GM21381 (cell line): ENCODE data around the gene CCDC102A.
"Not testable (repeated sequence)": the region's sequence is repeated elsewhere in the genome, so short reads cannot be mapped to it uniquely, and the experiment has no call there.

Experiments
- ATAC-seq: cut with Tn5 transposase; IDR thresholded peaks from one replicate; pipeline ENCODE4 v1.9.1; 2021; ENCODE audit warnings: mild to moderate bottlenecking, moderate library complexity; ENCODE audit not compliant: unreplicated experiment

Gene CCDC102A

GRCh38 chr16:57536306-57537193, at the start of gene CCDC102A:
Gene CCDC102A (minus strand): TSS chr16:57536571. CDS start chr16:57529177, 7,394 bp downstream.
- ATAC-seq = peak; percentile 10

GRCh38 chr16:57585051-57585687, 48.8 kb upstream of the CCDC102A start:
- no peak for ATAC-seq

GRCh38 chr16:57579361-57579665, 42.9 kb upstream of the CCDC102A start:
- ATAC-seq = no peak

GRCh38 chr16:57578521-57579360, 42.4 kb upstream of the CCDC102A start:
- no peak for ATAC-seq

GRCh38 chr16:57577691-57578224, 41.4 kb upstream of the CCDC102A start:
- ATAC-seq = no peak

GRCh38 chr16:57577214-57577613, 40.8 kb upstream of the CCDC102A start:
- ATAC-seq = no peak

GRCh38 chr16:57576429-57576870, 40.1 kb upstream of the CCDC102A start:
- peak; percentile 78 for ATAC-seq

GRCh38 chr16:57575468-57576277, 39.3 kb upstream of the CCDC102A start:
- ATAC-seq = no peak

- no peak for ATAC-seq
Measured at GRCh38 chr16:57574646-57575467, 38.5 kb upstream of the CCDC102A start.

GRCh38 chr16:57574086-57574485, 37.7 kb upstream of the CCDC102A start:
- no peak for ATAC-seq

- no peak for ATAC-seq
Measured at GRCh38 chr16:57572978-57573728, 36.8 kb upstream of the CCDC102A start.

- ATAC-seq = no peak
Measured at GRCh38 chr16:57571098-57571497, 34.7 kb upstream of the CCDC102A start.

GRCh38 chr16:57570301-57571070, 34.1 kb upstream of the CCDC102A start:
- ATAC-seq = no peak

- no peak for ATAC-seq
Measured at GRCh38 chr16:57569306-57569946, 33.1 kb upstream of the CCDC102A start.

- not testable (repeated sequence) for ATAC-seq
Measured at GRCh38 chr16:57568772-57569171, 32.4 kb upstream of the CCDC102A start.

GRCh38 chr16:57568173-57568678, 31.9 kb upstream of the CCDC102A start:
- ATAC-seq = no peak

- no peak for ATAC-seq
Measured at GRCh38 chr16:57567691-57568090, 31.3 kb upstream of the CCDC102A start.
